HepG2 (cell line): ENCODE data around the gene STARD10. TPM values are rescaled to one million over a fixed set of nuclear protein-coding genes. Genes with fewer than 3 reads are reported as not detected.

Source experiments
- ATAC-seq: fragments of 200-7000 bp; cut with Tn5 transposase; 3 replicates; pipeline ENCODE4 v1.9.1; 2020; ENCODE audit warnings: mild to moderate bottlenecking, moderate library complexity
- BruUV-seq: library from RNA; stranded (reverse); fragments of 400-500 nt; replicated peaks from 2 replicates; lab custom pipeline; 2021; lab: Mats Ljungman, UMichigan
- CTCF ChIA-PET: fragments of 300-600 bp; formaldehyde crosslinking; extraction: SDS; loops from one replicate; lab custom pipeline; 2021; ENCODE audit warnings: low total read pairs, inconsistent platforms, low intra/inter-chr PET ratio; lab: Yijun Ruan, JAX
- POLR2A ChIA-PET: fragments of 350-600 bp; sonication (Branson Sonifier 250); formaldehyde crosslinking; loops from one replicate; lab custom pipeline; 2020; ENCODE audit warnings: antibody characterized with exemption, inconsistent platforms; lab: Yijun Ruan, JAX
- DNase-seq: peaks from one replicate; pipeline ENCODE4 v3.0.0-alpha.2; 2015; ENCODE audit warnings: low spot score
- FAIRE-seq: peaks from 3 replicates; lab custom pipeline; 2011; peaks lifted over from hg19 to GRCh38; lab: Jason Lieb, UNC
- H2AFZ ChIP-seq: one replicate; pipeline ENCODE4 v1.6.1; 2011; ENCODE audit warnings: low read length, inconsistent platforms
- H3K27ac ChIP-seq: fragments of 300-600 bp; 3 replicates; pipeline ENCODE4 v1.8.0; 2011; ENCODE audit warnings: mixed run types, mild to moderate bottlenecking, mixed read lengths, low read length, inconsistent platforms; ENCODE audit not compliant: insufficient read depth; ENCODE audit errors: extremely low read length
- H3K27me3 ChIP-seq, 2 experiments: fragments of 200-600 bp in 1 of 2; 2 replicates in 1 of 2; 3 replicates in 1 of 2; pipeline versions ENCODE4 v1.6.0 to v1.8.0; 2011; ENCODE audit warnings: low read length in 2 of 2, mild to moderate bottlenecking in 2 of 2, moderate library complexity in 2 of 2, inconsistent platforms in 1 of 2; ENCODE audit not compliant: insufficient read depth in 2 of 2, control insufficient read depth in 1 of 2
- H3K36me3 ChIP-seq, 2 experiments: fragments of 200-600 bp in 1 of 2; replicated peaks in 1 of 2; 2 replicates in 1 of 2; 3 replicates in 1 of 2; pipeline versions ENCODE4 v1.5.1 to v1.8.0; 2011; ENCODE audit warnings: low read length in 2 of 2, inconsistent platforms in 1 of 2; ENCODE audit not compliant: insufficient read depth in 2 of 2, control insufficient read depth in 1 of 2
- H3K4me1 ChIP-seq: 2 replicates; pipeline ENCODE4 v1.5.1; 2012; ENCODE audit warnings: low read length, inconsistent platforms; ENCODE audit not compliant: insufficient read depth
- H3K4me2 ChIP-seq: 2 replicates; pipeline ENCODE4 v1.6.0; 2011; ENCODE audit warnings: low read depth, low read length, inconsistent platforms
- H3K4me3 ChIP-seq, 3 experiments: fragments of 200-600 bp in 1 of 3; sonication (generic), shearing (Covaris generic) in 1 of 3; replicated peaks in 1 of 3; 2 replicates each; pipeline ENCODE4 v1.5.1; 2011 to 2016; ENCODE audit warnings: low read length in 3 of 3, inconsistent platforms in 2 of 3, low read depth in 2 of 3, mild to moderate bottlenecking in 2 of 3, control low read depth in 1 of 3, mixed read lengths in 1 of 3; ENCODE audit not compliant: insufficient read depth in 1 of 3
- H3K79me2 ChIP-seq: one replicate; pipeline ENCODE4 v1.6.1; 2011; ENCODE audit warnings: low read length, inconsistent platforms; ENCODE audit not compliant: insufficient read depth
- H3K9ac ChIP-seq: 2 replicates; pipeline ENCODE4 v1.6.0; 2011; ENCODE audit warnings: mild to moderate bottlenecking, low read depth, low read length, inconsistent platforms; ENCODE audit not compliant: insufficient read depth
- H3K9me3 ChIP-seq: 2 replicates; pipeline ENCODE4 v1.5.1; 2012; ENCODE audit warnings: mild to moderate bottlenecking, low read length
- H4K20me1 ChIP-seq: 2 replicates; pipeline ENCODE4 v1.6.0; 2011; ENCODE audit warnings: inconsistent platforms, mild to moderate bottlenecking, low read length, moderate library complexity; ENCODE audit not compliant: insufficient read depth
- ARHGAP35 ChIP-seq: sonication (generic); formaldehyde crosslinking; IDR thresholded peaks from 2 replicates; pipeline ENCODE4 v1.9.0; 2022; ENCODE audit warnings: mild to moderate bottlenecking, inconsistent platforms, moderate library complexity, missing genetic modification reagents, borderline replicate concordance
- ATF2 ChIP-seq: sonication (generic); formaldehyde crosslinking; IDR thresholded peaks from 2 replicates; pipeline ENCODE4 v1.4.0; 2020; ENCODE audit warnings: missing genetic modification reagents
- CBFB ChIP-seq: sonication (generic); formaldehyde crosslinking; IDR thresholded peaks from 2 replicates; pipeline ENCODE4 v1.4.0; 2020; ENCODE audit warnings: missing genetic modification reagents
- DBP ChIP-seq: sonication (generic); formaldehyde crosslinking; IDR thresholded peaks from 2 replicates; pipeline ENCODE4 v1.4.0; 2020; ENCODE audit warnings: missing genetic modification reagents; ENCODE audit errors: not compliant biosample characterization
- EED ChIP-seq: sonication (generic); formaldehyde crosslinking; IDR thresholded peaks from 2 replicates; pipeline ENCODE4 v1.5.0; 2020; ENCODE audit warnings: mild to moderate bottlenecking, missing genetic modification reagents
- FOXA1 ChIP-seq, 2 experiments: fragments of 450-650 bp in 1 of 2; sonication (generic) in 1 of 2; formaldehyde crosslinking in 1 of 2; IDR thresholded peaks; 2 replicates each; pipeline versions ENCODE4 v1.4.0 to v1.6.1; 2016 to 2020; ENCODE audit warnings: missing genetic modification reagents in 1 of 2
- GATAD1 ChIP-seq: IDR thresholded peaks from 2 replicates; pipeline ENCODE4 v1.6.1; 2016; ENCODE audit warnings: missing genetic modification reagents, missing compliant biosample characterization
- GMEB2 ChIP-seq: IDR thresholded peaks from 2 replicates; pipeline ENCODE4 v1.6.1; 2016; ENCODE audit warnings: missing biosample characterization, missing genetic modification reagents, low read depth
- MLLT10 ChIP-seq: sonication (generic); formaldehyde crosslinking; IDR thresholded peaks from 2 replicates; pipeline ENCODE4 v1.4.0; 2020; ENCODE audit warnings: missing genetic modification reagents
- MTA3 ChIP-seq: sonication (generic); formaldehyde crosslinking; IDR thresholded peaks from 2 replicates; pipeline ENCODE4 v1.4.0; 2020; ENCODE audit warnings: missing genetic modification reagents
- PAX8 ChIP-seq: sonication (generic); formaldehyde crosslinking; IDR thresholded peaks from 2 replicates; pipeline ENCODE4 v1.8.0; 2022; ENCODE audit warnings: mild to moderate bottlenecking, missing genetic modification reagents, borderline replicate concordance
- ZBTB33 ChIP-seq: sonication (generic); formaldehyde crosslinking; IDR thresholded peaks from 2 replicates; pipeline ENCODE4 v1.4.0; 2020; ENCODE audit warnings: missing genetic modification reagents
- ZNF263 ChIP-seq: sonication (generic); formaldehyde crosslinking; IDR thresholded peaks from 2 replicates; pipeline ENCODE4 v1.4.0; 2020; ENCODE audit warnings: missing genetic modification reagents
- ZNF451 ChIP-seq: sonication (generic); formaldehyde crosslinking; IDR thresholded peaks from 2 replicates; pipeline ENCODE4 v1.5.0; 2020; ENCODE audit warnings: mild to moderate bottlenecking, missing genetic modification reagents
- ZNF775 ChIP-seq: sonication (generic); formaldehyde crosslinking; IDR thresholded peaks from 2 replicates; pipeline ENCODE4 v1.4.0; 2020; ENCODE audit warnings: missing genetic modification reagents, mild to moderate bottlenecking, moderate library complexity, borderline replicate concordance
- WGBS: methylation state at CpG from one replicate; pipeline ENCODE4 v1.1.6; 2017; ENCODE audit warnings: low lambda C conversion rate; 5-methylcytosine and 5-hydroxymethylcytosine counted together
- in situ Hi-C: cut with HindIII; loops from 2 replicates; pipeline ENCODE4 v1.10.0; 2017; ENCODE audit warnings: low pct_unique_long_range_greater_than_20kb; ENCODE audit not compliant: extremely low pct_ligation_motif_present
- intact Hi-C: fragments of 100-400 bp; cut with micrococcal nuclease; formaldehyde crosslinking; loops from one replicate; pipeline ENCODE4 v1.10.0; 2022; ENCODE audit not compliant: unreplicated experiment
- polyA plus RNA-seq, 8 experiments: library from polyadenylated mRNA; depleted of rRNA in 3 of 8; stranded (reverse) in 7 of 8; unstranded in 1 of 8; fragments of >200 nt; fragmentation: Illumina TruSeq in 4 of 8; extraction: Trizol in 4 of 8; gene quantifications; 2 replicates each; pipeline versions ENCODE4 v1.2.1 to v1.2.3, GENCODE V29; 2011 to 2016; ENCODE audit warnings: low read depth in 4 of 8, missing spikeins in 1 of 8, mixed read lengths in 1 of 8; ENCODE audit not compliant: insufficient read depth in 1 of 8
- total RNA-seq, 5 experiments: library from RNA; depleted of rRNA; stranded (reverse); fragments of >200 nt; fragmentation: Illumina TruSeq; extraction: Trizol; gene quantifications; 2 replicates each; pipeline ENCODE4 v1.2.3, GENCODE V29; 2016; ENCODE audit warnings: low read depth in 1 of 5

STARD10 gene
- total and polyA plus RNA-seq, 2 of the 13 experiments (the other 11 are each of a cell fraction or from before 2014, with no cell fraction given), result 260 to 341 TPM

GRCh38 chr11:72743321-72744221, 50.3 kb downstream of the STARD10 start (continued):
- TF ChIP-seq ZBTB33 (CRISPR knock-in tag) (no peak), MTA3 (no peak), GMEB2 (CRISPR knock-in tag) (no peak), FOXA1 (IDR thresholded peaks at IDR 0.05) (no peak), FOXA1 (CRISPR knock-in tag; IDR thresholded peaks at IDR 0.05) (no peak)

- intact Hi-C loops (no loop called here), in situ Hi-C loops (no loop called here)
- no TSS peak for BruUV-seq
- H3K36me3 ChIP-seq, result peaks cover 6 to 34% of the 10 kb centered on the region in 2 experiments; a peak in 4 of 5 replicates
- CTCF ChIA-PET, result no interaction called here
- H4K20me1 ChIP-seq, result peaks cover 6% of the 10 kb centered on the region; the same call in 1 of the 2 replicates
- H3K27me3 ChIP-seq, result no peaks in the 10 kb centered on the region
- H3K4me3 ChIP-seq, result no peak overlapping the region
- 90% methylated on average over 5 of the region's 7 CpGs for WGBS
- H3K4me1 ChIP-seq, result peaks cover 71% of the 10 kb centered on the region
- H3K79me2 ChIP-seq, result peaks cover 90% of the 10 kb centered on the region
- H3K4me2 ChIP-seq, result peak overlapping the region; percentile 56
- peak overlapping the region; percentile 59 for H3K27ac ChIP-seq
- POLR2A ChIA-PET, result no interaction called here
- no peak for DNase-seq
- no peaks in the 10 kb centered on the region for H3K9me3 ChIP-seq
- H2AFZ ChIP-seq, result no peak overlapping the region
- no peak for ATAC-seq
- H3K9ac ChIP-seq, result no peak overlapping the region
- no peak for FAIRE-seq
- no peak for TF ChIP-seq ZNF451 (CRISPR knock-in tag)
- no peak for TF ChIP-seq MLLT10 (CRISPR knock-in tag)
- TF ChIP-seq CBFB, result no peak
- no peak for TF ChIP-seq ATF2 (CRISPR knock-in tag)
- no peak for TF ChIP-seq EED
- no peak for TF ChIP-seq GATAD1 (CRISPR knock-in tag)
- TF ChIP-seq DBP (CRISPR knock-in tag), result no peak
- TF ChIP-seq ZNF775 (CRISPR knock-in tag), result no peak
- no peak for TF ChIP-seq PAX8 (CRISPR knock-in tag)
- TF ChIP-seq ARHGAP35 (CRISPR knock-in tag), result no peak
- TF ChIP-seq ZNF263 (CRISPR knock-in tag), result peak; percentile 25; the same call in 1 of the 2 replicates
Observed at GRCh38 chr11:72742513-72743320, 51.1 kb downstream of the STARD10 start.
